SHP77 (cell line): ENCODE results near the gene C13orf46.

ENCODE experiments used
- DNase-seq, 2 experiments: peaks; one replicate each; lab custom pipeline; 2025; lab: John Stamatoyannopoulos, UW

Gene C13orf46

GRCh38 chr13:113905018-113905417, 68.9 kb downstream of the C13orf46 start:
- no peak for DNase-seq

GRCh38 chr13:113904411-113904810, 69.5 kb downstream of the C13orf46 start:
- peak; percentile 81 to 88 for DNase-seq

DNA sequence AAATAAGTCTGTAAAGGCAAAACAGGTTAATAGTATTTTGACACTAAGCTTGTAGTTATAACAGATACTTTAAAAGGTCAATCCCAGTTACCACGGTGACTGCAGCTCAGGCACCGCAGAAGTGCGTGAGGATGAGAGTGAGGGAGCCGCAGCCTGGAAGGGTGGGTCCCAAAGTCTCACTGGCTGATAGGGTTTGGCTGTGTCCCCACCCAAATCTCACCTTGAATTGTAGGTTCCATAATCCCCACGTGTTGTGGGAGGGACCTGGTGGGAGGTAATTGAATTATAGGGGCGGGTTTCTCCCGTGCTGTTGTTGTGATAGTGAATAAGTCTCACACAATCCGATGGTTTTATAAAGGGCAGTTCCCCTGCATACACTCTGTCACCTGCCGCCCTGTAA, 70.0 kb downstream of the C13orf46 start:
- DNase-seq: no peak
